Sigmoid colon (tissue), 4 donors: ENCODE data around the gene OTUD1.

ENCODE experiments used
- CTCF ChIP-seq, 4 experiments: fragments of 450-650 bp in 3 of 4; fragments of 200-600 bp in 1 of 4; IDR thresholded peaks; one replicate each; pipeline ENCODE4 v1.5.1; 2016 to 2019; ENCODE audit warnings: antibody characterized with exemption in 4 of 4, mild to moderate bottlenecking in 3 of 4, moderate library complexity in 2 of 4
- POLR2A ChIP-seq, 2 donors: fragments of 450-650 bp; IDR thresholded peaks; one replicate each; pipeline ENCODE4 v1.6.1; 2016; ENCODE audit warnings: antibody characterized with exemption in 2 of 2, mild to moderate bottlenecking in 2 of 2, moderate library complexity in 2 of 2
- POLR2AphosphoS5 ChIP-seq, 4 donors: sonication (generic); formaldehyde crosslinking; IDR thresholded peaks; one replicate each; pipeline ENCODE4 v1.6.1; 2017; ENCODE audit warnings: antibody characterized with exemption in 4 of 4

- no peak for TF ChIP-seq CTCF (IDR thresholded peaks at IDR 0.05)
- no peak for TF ChIP-seq POLR2AphosphoS5 (IDR thresholded peaks at IDR 0.05)
- TF ChIP-seq POLR2A (IDR thresholded peaks at IDR 0.05), result no peak
Observed at GRCh38 chr10:23467548-23467947, 28.7 kb downstream of the OTUD1 start.
